K562 (cell line): ENCODE measurements around the gene NDUFA7. TPM values are rescaled to one million over a fixed set of nuclear protein-coding genes. Genes with fewer than 3 reads are reported as not detected.

ENCODE experiments used
- BDP1 ChIP-seq: IDR thresholded peaks from 3 replicates; pipeline ENCODE4 v1.6.1; 2011; ENCODE audit not compliant: insufficient read length, insufficient read depth
- CEBPB ChIP-seq: fragments of 450-650 bp; IDR thresholded peaks from 2 replicates; pipeline ENCODE4 v1.6.1; 2016; ENCODE audit warnings: missing genetic modification characterization, missing compliant biosample characterization
- CEBPG ChIP-seq, 3 experiments: fragments of 200-800 bp in 1 of 3; sonication (Bioruptor generic) in 1 of 3; sonication (generic) in 1 of 3; formaldehyde crosslinking in 1 of 3; IDR thresholded peaks in 2 of 3; conservative IDR thresholded peaks in 1 of 3; 2 replicates each; pipeline versions ENCODE4 v1.6.1 to v1.8.0; 2016 to 2022; ENCODE audit warnings: missing compliant biosample characterization in 2 of 3, missing genetic modification characterization in 2 of 3, mild to moderate bottlenecking in 1 of 3, missing genetic modification reagents in 1 of 3
- GABPB1 ChIP-seq: sonication (generic); formaldehyde crosslinking; IDR thresholded peaks from 2 replicates; pipeline ENCODE4 v1.8.0; 2022; ENCODE audit warnings: mild to moderate bottlenecking, missing genetic modification reagents
- HES1 ChIP-seq: fragments of 450-650 bp; IDR thresholded peaks from 2 replicates; pipeline ENCODE4 v1.6.1; 2016; ENCODE audit warnings: low read depth, mild to moderate bottlenecking, moderate library complexity
- HEY1 ChIP-seq: fragments of 250-450 bp; sonication (Bioruptor Pico); IDR thresholded peaks from 2 replicates; pipeline ENCODE4 v1.5.0; 2020; ENCODE audit warnings: mild to moderate bottlenecking, moderate library complexity, borderline replicate concordance
- L3MBTL2 ChIP-seq: fragments of 450-650 bp; IDR thresholded peaks from 2 replicates; pipeline ENCODE4 v1.6.1; 2016; ENCODE audit warnings: mild to moderate bottlenecking, moderate library complexity
- NCOA2 ChIP-seq, 2 experiments: fragments of 450-650 bp; IDR thresholded peaks; 2 replicates each; pipeline ENCODE4 v1.6.1; 2018; ENCODE audit warnings: mild to moderate bottlenecking in 2 of 2, moderate library complexity in 1 of 2; ENCODE audit not compliant: partially characterized antibody in 2 of 2
- NCOA6 ChIP-seq: fragments of 450-650 bp; IDR thresholded peaks from 2 replicates; pipeline ENCODE4 v1.6.1; 2017; ENCODE audit warnings: mild to moderate bottlenecking
- NR4A1 ChIP-seq, 2 experiments: fragments of 250-450 bp in 1 of 2; fragments of 450-650 bp in 1 of 2; sonication (Bioruptor Pico) in 1 of 2; IDR thresholded peaks; 2 replicates each; pipeline versions ENCODE4 v1.4.0 to v1.6.1; 2016 to 2020; ENCODE audit warnings: mild to moderate bottlenecking in 2 of 2, missing compliant biosample characterization in 1 of 2, missing genetic modification characterization in 1 of 2, moderate library complexity in 1 of 2
- POLR2G ChIP-seq: fragments of 200-400 bp; formaldehyde crosslinking; IDR thresholded peaks from 2 replicates; pipeline ENCODE4 v1.6.1; 2017; ENCODE audit warnings: low read depth, mild to moderate bottlenecking, antibody characterized with exemption, low read length, moderate library complexity
- PPARD ChIP-seq: fragments of 250-450 bp; sonication (Bioruptor Pico); IDR thresholded peaks from 2 replicates; pipeline ENCODE4 v1.8.0; 2022; ENCODE audit warnings: inconsistent platforms, mild to moderate bottlenecking, moderate library complexity
- SMARCA5 ChIP-seq: fragments of 450-650 bp; IDR thresholded peaks from 2 replicates; pipeline ENCODE4 v1.6.1; 2016
- TAF1 ChIP-seq: IDR thresholded peaks from 2 replicates; pipeline ENCODE4 v1.6.1; 2011; ENCODE audit warnings: mild to moderate bottlenecking, low read length, moderate library complexity; ENCODE audit not compliant: insufficient read depth, control insufficient read depth, severe bottlenecking; ENCODE audit errors: extremely low read depth
- ZBED1 ChIP-seq: IDR thresholded peaks from 2 replicates; pipeline ENCODE4 v1.6.1; 2014
- ZNF318 ChIP-seq, 2 experiments: fragments of 450-650 bp; IDR thresholded peaks; 2 replicates each; pipeline ENCODE4 v1.6.1; 2016; ENCODE audit warnings: mild to moderate bottlenecking in 2 of 2, borderline replicate concordance in 1 of 2, low read depth in 1 of 2, moderate library complexity in 1 of 2
- ZNF511 ChIP-seq: sonication (generic); formaldehyde crosslinking; IDR thresholded peaks from 2 replicates; pipeline ENCODE4 v1.8.0; 2022; ENCODE audit warnings: mild to moderate bottlenecking, missing genetic modification reagents
- polyA plus RNA-seq, 8 experiments: library from polyadenylated mRNA; depleted of rRNA in 4 of 8; stranded (reverse) in 5 of 8; unstranded in 3 of 8; fragments of >200 nt; fragmentation: Nextera tagmentation in 2 of 8; fragmentation: Illumina TruSeq in 1 of 8; extraction: Ambion mirVana in 2 of 8; extraction: Trizol in 1 of 8; gene quantifications; 2 replicates each; pipeline versions ENCODE4 v1.2.1 to v1.2.3, GENCODE V29; 2011 to 2014; ENCODE audit warnings: inconsistent platforms in 1 of 8, missing spikeins in 1 of 8
- total RNA-seq, 7 experiments: library from RNA; depleted of rRNA in 6 of 7; stranded (reverse); fragments of >200 nt in 6 of 7; fragmentation: Illumina TruSeq in 2 of 7; extraction: Trizol in 2 of 7; gene quantifications; 2 replicates each; pipeline versions ENCODE4 v1.2.1 to v1.2.3, GENCODE V29; 2011 to 2021; ENCODE audit warnings: low replicate concordance in 1 of 7

NDUFA7 gene
- total and polyA plus RNA-seq, 9 of the 15 experiments (the other 6 are each of a cell fraction or from before 2014, with no cell fraction given), result 70.8 to 348 (median 142) TPM

- no peak for TF ChIP-seq ZNF318 (IDR thresholded peaks at IDR 0.05; ENCODE audit: borderline replicate concordance in 1 of 2, low read depth in 1 of 2)
- TF ChIP-seq NCOA6, result no peak
- TF ChIP-seq ZBED1, result peak; percentile 40; the same call in 1 of the 2 replicates
- peak; percentile 99 for TF ChIP-seq L3MBTL2
- TF ChIP-seq HES1, result no peak
- peak; percentile 78 for TF ChIP-seq GABPB1 (CRISPR knock-in tag)
- peak; percentile 93 for TF ChIP-seq POLR2G
- TF ChIP-seq NR4A1 (CRISPR knock-in tag; IDR thresholded peaks at IDR 0.05), result peak; percentile 49; the same call in 1 of the 2 replicates
- TF ChIP-seq NR4A1 (tag; IDR thresholded peaks at IDR 0.05), result peak; percentile 58; the same call in 1 of the 2 replicates
- TF ChIP-seq TAF1, result peak; percentile 49
- no peak for TF ChIP-seq BDP1
- no peak for TF ChIP-seq SMARCA5
- no peak for TF ChIP-seq NCOA2 (IDR thresholded peaks at IDR 0.05; ENCODE audit: partially characterized antibody in 2 of 2)
- TF ChIP-seq HEY1 (CRISPR knock-in tag), result 0 out of 2 replicates have a peak, but pooled peaks have one; percentile 4
- TF ChIP-seq CEBPB (tag), result no peak
- TF ChIP-seq PPARD, result no peak
- peak; percentile 96 for TF ChIP-seq ZNF511 (CRISPR knock-in tag)
- TF ChIP-seq CEBPG (CRISPR knock-in tag; IDR thresholded peaks at IDR 0.05), result no peak
- TF ChIP-seq CEBPG (tag; conservative IDR thresholded peaks at IDR 0.05 in 1 of 2, IDR thresholded peaks at IDR 0.05 in 1 of 2), result no peak
Observed at GRCh38 chr19:8307965-8308866, 13.0 kb downstream of the NDUFA7 start, which contains the start of gene CD320 (continued).
